ENCODE measurements around the gene FNDC3B. TPM values are rescaled to one million over a fixed set of nuclear protein-coding genes. Genes with fewer than 3 reads are reported as not detected.

FNDC3B gene
- total and polyA plus RNA-seq, 9 donors: 22.1 to 198 (median 108) TPM

- Histone ChIP-seq H3K27ac (no peak overlapping the region), H3K9me3 (no peaks in the 10 kb centered on the region), H3K36me3 (no peaks in the 10 kb centered on the region), H3K4me3 (no peak overlapping the region), H3K27me3 (no peaks in the 10 kb centered on the region), H3K4me1 (ENCODE audit: insufficient read depth) (peaks cover 1% of the 10 kb centered on the region)
- DNase-seq: no peak
- no peak for TF ChIP-seq EP300 (IDR thresholded peaks at IDR 0.05)
- no peak for TF ChIP-seq CTCF (IDR thresholded peaks at IDR 0.05)
- TF ChIP-seq POLR2A (IDR thresholded peaks at IDR 0.05): no peak
- intact Hi-C loops (cut with DNase I): no loop called here
- WGBS, 3 donors: 91 to 98% (median 93%) methylated on average over 2 of the region's 2 CpGs
These were observed 266.6 kb downstream of the FNDC3B start for GRCh38 chr3:172305974-172306373.

GRCh38 chr3:172307141-172307560, 267.8 kb downstream of the FNDC3B start:
- no peaks in the 10 kb centered on the region for H3K36me3 ChIP-seq
- H3K4me1 ChIP-seq (ENCODE audit: insufficient read depth): peaks cover 1% of the 10 kb centered on the region
- no peaks in the 10 kb centered on the region for H3K27me3 ChIP-seq
- TF ChIP-seq CTCF (IDR thresholded peaks at IDR 0.05): no peak
- no peak for TF ChIP-seq EP300 (IDR thresholded peaks at IDR 0.05)
- intact Hi-C loops (cut with DNase I): no loop called here
- DNase-seq: no peak
- no peak overlapping the region for H3K27ac ChIP-seq
- H3K4me3 ChIP-seq: no peak overlapping the region
- WGBS, 3 donors: 73 to 79% (median 77%) methylated on average over 5 of the region's 5 CpGs
- H3K9me3 ChIP-seq: no peaks in the 10 kb centered on the region

GRCh38 chr3:172309059-172309458, 269.7 kb downstream of the FNDC3B start:
- no peak overlapping the region for H3K27ac ChIP-seq
- H3K27me3 ChIP-seq: no peaks in the 10 kb centered on the region
- no peak for DNase-seq
- intact Hi-C loops (cut with DNase I): no loop called here
- TF ChIP-seq EP300 (IDR thresholded peaks at IDR 0.05) (no peak), POLR2A (IDR thresholded peaks at IDR 0.05) (no peak), CTCF (IDR thresholded peaks at IDR 0.05) (no peak)
- no peaks in the 10 kb centered on the region for H3K36me3 ChIP-seq
- H3K4me3 ChIP-seq: no peak overlapping the region
- WGBS, 3 donors: 46 to 62% (median 48%) methylated on average over 3 of the region's 3 CpGs
- H3K4me1 ChIP-seq (ENCODE audit: insufficient read depth): peaks cover 4% of the 10 kb centered on the region
- no peaks in the 10 kb centered on the region for H3K9me3 ChIP-seq

- WGBS, 3 donors: 88 to 91% (median 90%) methylated on average over 7 of the region's 7 CpGs
- no peaks in the 10 kb centered on the region for H3K9me3 ChIP-seq
- no peak overlapping the region for H3K27ac ChIP-seq
- TF ChIP-seq CTCF (IDR thresholded peaks at IDR 0.05) (no peak), POLR2A (IDR thresholded peaks at IDR 0.05) (no peak), EP300 (IDR thresholded peaks at IDR 0.05) (no peak)
- no peaks in the 10 kb centered on the region for H3K36me3 ChIP-seq
- no peak for DNase-seq
- H3K27me3 ChIP-seq: no peaks in the 10 kb centered on the region
- peaks cover 4% of the 10 kb centered on the region for H3K4me1 ChIP-seq (ENCODE audit: insufficient read depth)
- intact Hi-C loops (cut with DNase I): loop anchor here in 1 of 4 donors (10.0 kb wide), 1 partner anchor 45 kb away; no protein-coding TSS in a partner anchor
- no peak overlapping the region for H3K4me3 ChIP-seq
These were observed 270.5 kb downstream of the FNDC3B start for GRCh38 chr3:172309741-172310427.
